Tibial nerve (tissue), 4 donors: Measurements from ENCODE around the gene ATF5.
"Not testable (repeated sequence)": the region's sequence is repeated elsewhere in the genome, so short reads cannot be mapped to it uniquely, and the experiment has no call there.

Experiments
- CTCF ChIP-seq, 5 experiments: fragments of 200-600 bp in 3 of 5; fragments of 450-650 bp in 2 of 5; sonication (generic) in 3 of 5; IDR thresholded peaks; one replicate each; pipeline ENCODE4 v1.5.1; 2016 to 2019; ENCODE audit warnings: antibody characterized with exemption in 5 of 5, mild to moderate bottlenecking in 3 of 5, moderate library complexity in 2 of 5
- EP300 ChIP-seq, 2 donors: sonication (generic); formaldehyde crosslinking; IDR thresholded peaks; one replicate each; pipeline ENCODE4 v1.6.1; 2017; ENCODE audit warnings: antibody characterized with exemption in 2 of 2, mild to moderate bottlenecking in 1 of 2

- not testable (repeated sequence) for TF ChIP-seq CTCF, EP300 (IDR thresholded peaks at IDR 0.05)
These were observed 29.6 kb downstream of the ATF5 start for GRCh38 chr19:49958596-49958995.
